NB4 (cell line): Measurements from ENCODE around the gene DGAT2L6.
A peak's percentile ranks its signal among the peaks of the same experiment; 100 is the strongest.

ENCODE experiments used
- DNase-seq: peaks from one replicate; pipeline ENCODE4 v3.0.0; 2010; ENCODE audit warnings: low read depth
- H3K4me3 ChIP-seq: one replicate; pipeline ENCODE4 v1.5.1; 2011; ENCODE audit warnings: mild to moderate bottlenecking, low read depth, low read length, moderate library complexity
- CTCF ChIP-seq: IDR thresholded peaks from one replicate; pipeline ENCODE4 v1.5.1; 2012; ENCODE audit warnings: low read depth, low read length
- MAX ChIP-seq: IDR thresholded peaks from 2 replicates; pipeline ENCODE4 v1.6.1; 2011; ENCODE audit warnings: low read depth, low read length
- MYC ChIP-seq: IDR thresholded peaks from 2 replicates; pipeline ENCODE4 v1.6.1; 2011; ENCODE audit warnings: low read depth, low read length
- POLR2A ChIP-seq: IDR thresholded peaks from 2 replicates; pipeline ENCODE4 v1.6.1; 2011; ENCODE audit warnings: mild to moderate bottlenecking; ENCODE audit not compliant: insufficient read length; ENCODE audit errors: extremely low read depth

DGAT2L6 gene

GRCh38 chrX:70176938-70177533 lies at the start of gene DGAT2L6:
Gene DGAT2L6 (plus strand): TSS chrX:70177483. CDS start chrX:70177583, 100 bp downstream.
- TF ChIP-seq MAX: peak; percentile 2; the same call in 1 of the 2 replicates
- no peak for TF ChIP-seq CTCF
- no peak for TF ChIP-seq MYC
- TF ChIP-seq POLR2A: no peak
- H3K4me3 ChIP-seq: peak within 1 kb of the TSS; percentile 40
- DNase-seq: peak; percentile 92

- H3K4me3 ChIP-seq: no peak overlapping the region
- no peak for DNase-seq
- TF ChIP-seq MYC (no peak), CTCF (no peak), MAX (no peak), POLR2A (no peak)
Measured at GRCh38 chrX:70128071-70128470, 49.2 kb upstream of the DGAT2L6 start.

GRCh38 chrX:70129816-70130215 lies 47.5 kb upstream of the DGAT2L6 start:
- no peak for DNase-seq
- TF ChIP-seq POLR2A (no peak), MYC (no peak), MAX (no peak), CTCF (no peak)
- H3K4me3 ChIP-seq: no peak overlapping the region

GRCh38 chrX:70132224-70132623 lies 45.1 kb upstream of the DGAT2L6 start:
- no peak for TF ChIP-seq POLR2A
- no peak for TF ChIP-seq MYC
- TF ChIP-seq CTCF: no peak
- TF ChIP-seq MAX: no peak
- peak; percentile 40 for DNase-seq
- peak overlapping the region; percentile 99 for H3K4me3 ChIP-seq

GRCh38 chrX:70132877-70133302 lies 44.4 kb upstream of the DGAT2L6 start:
- peak overlapping the region; percentile 99 for H3K4me3 ChIP-seq
- peak; percentile 33 for TF ChIP-seq POLR2A
- TF ChIP-seq CTCF: no peak
- DNase-seq: no peak
